GM12878 (cell line): ENCODE measurements around the gene SPON2. TPM values are rescaled to one million over a fixed set of nuclear protein-coding genes. Genes with fewer than 3 reads are reported as not detected.

Experiments
- ATAC-seq: fragments of 200-7000 bp; cut with Tn5 transposase; 3 replicates; pipeline ENCODE4 v1.9.1; 2020; ENCODE audit warnings: mild to moderate bottlenecking, moderate library complexity
- BruUV-seq: library from RNA; stranded (reverse); fragments of 400-500 nt; replicated peaks from 2 replicates; lab custom pipeline; 2021; lab: Mats Ljungman, UMichigan
- CTCF ChIA-PET: fragments of 300-600 bp; sonication (Branson Sonifier 250); formaldehyde crosslinking; extraction: SDS; loops from one replicate; lab custom pipeline; 2021; ENCODE audit warnings: inconsistent platforms; lab: Yijun Ruan, JAX
- POLR2A ChIA-PET: fragments of 350-600 bp; formaldehyde crosslinking; extraction: SDS; loops from one replicate; lab custom pipeline; 2021; ENCODE audit warnings: inconsistent platforms; lab: Charles Lee
- RAD21 ChIA-PET: fragments of 300-600 bp; sonication (Branson Sonifier 250); formaldehyde crosslinking; loops from one replicate; lab custom pipeline; 2023; ENCODE audit warnings: antibody characterized with exemption; ENCODE audit not compliant: unreplicated experiment; lab: Charles Lee
- SMC1A ChIA-PET: fragments of 300-600 bp; sonication (Branson Sonifier 250); formaldehyde crosslinking; loops from one replicate; lab custom pipeline; 2023; ENCODE audit not compliant: unreplicated experiment, uncharacterized antibody; lab: Charles Lee
- DNase-seq: peaks from one replicate; pipeline ENCODE4 v3.0.0-alpha.2; 2011; ENCODE audit warnings: low read depth, low spot score
- FAIRE-seq: peaks from 3 replicates; lab custom pipeline; 2011; peaks lifted over from hg19 to GRCh38; lab: Jason Lieb, UNC
- H2AFZ ChIP-seq: 2 replicates; pipeline ENCODE4 v1.6.0; 2011; ENCODE audit warnings: low read depth, low read length, control low read depth; ENCODE audit not compliant: control insufficient read depth
- H3K27ac ChIP-seq: 2 replicates; pipeline ENCODE4 v1.5.1; 2011; ENCODE audit warnings: control low read depth; ENCODE audit not compliant: control insufficient read depth, insufficient read depth
- H3K27me3 ChIP-seq, 2 experiments: replicated peaks in 1 of 2; 2 replicates each; pipeline versions ENCODE4 v1.6.0 to v1.6.1; 2011; ENCODE audit warnings: low read length in 1 of 2; ENCODE audit not compliant: control insufficient read depth in 2 of 2, insufficient read depth in 2 of 2
- H3K36me3 ChIP-seq, 2 experiments: 2 replicates each; pipeline ENCODE4 v1.5.1; 2011; ENCODE audit warnings: low read length in 1 of 2; ENCODE audit not compliant: control insufficient read depth in 2 of 2, insufficient read depth in 2 of 2
- H3K4me1 ChIP-seq: 2 replicates; pipeline ENCODE4 v1.6.1; 2011; ENCODE audit warnings: mild to moderate bottlenecking, low read length, moderate library complexity, mixed read lengths; ENCODE audit not compliant: control insufficient read depth, insufficient read depth
- H3K4me2 ChIP-seq: 2 replicates; pipeline ENCODE4 v1.6.0; 2011; ENCODE audit warnings: control low read depth; ENCODE audit not compliant: control insufficient read depth, insufficient read depth
- H3K4me3 ChIP-seq: fragments of 200-600 bp; sonication (generic); 2 replicates; pipeline ENCODE4 v1.5.1; 2016
- H3K79me2 ChIP-seq: 2 replicates; pipeline ENCODE4 v1.6.0; 2011; ENCODE audit warnings: low read length; ENCODE audit not compliant: control insufficient read depth, insufficient read depth
- H3K9ac ChIP-seq: 2 replicates; pipeline ENCODE4 v1.8.0; 2011; ENCODE audit warnings: low read length, control low read depth, mixed read lengths; ENCODE audit not compliant: control insufficient read depth, insufficient read depth
- H3K9me3 ChIP-seq: replicated peaks from 3 replicates; pipeline ENCODE4 v1.5.1; 2011; ENCODE audit warnings: mild to moderate bottlenecking, low read length; ENCODE audit not compliant: control insufficient read depth, insufficient read depth
- H4K20me1 ChIP-seq: 2 replicates; pipeline ENCODE4 v1.6.0; 2011; ENCODE audit not compliant: control insufficient read depth, insufficient read depth
- E4F1 ChIP-seq: fragments of 450-650 bp; IDR thresholded peaks from 2 replicates; pipeline ENCODE4 v1.6.1; 2018; ENCODE audit warnings: borderline replicate concordance, mild to moderate bottlenecking; ENCODE audit not compliant: partially characterized antibody
- HDAC2 ChIP-seq: fragments of 200-600 bp; sonication (generic); IDR thresholded peaks from 2 replicates; pipeline ENCODE4 v1.6.1; 2017
- NBN ChIP-seq: fragments of 450-650 bp; IDR thresholded peaks from 2 replicates; pipeline ENCODE4 v1.6.1; 2016
- NR2C2 ChIP-seq: IDR thresholded peaks from 2 replicates; pipeline ENCODE4 v1.6.1; 2011; ENCODE audit warnings: borderline replicate concordance, low read depth; ENCODE audit not compliant: control insufficient read depth, insufficient read length
- RBBP5 ChIP-seq: fragments of 200-600 bp; sonication (generic); conservative IDR thresholded peaks from 2 replicates; pipeline ENCODE4 v1.6.1; 2016
- RFX5 ChIP-seq: IDR thresholded peaks from 2 replicates; pipeline ENCODE4 v1.6.1; 2011; ENCODE audit warnings: low read depth, low read length, improper control_type of control experiment
- SREBF2 ChIP-seq: IDR thresholded peaks from 2 replicates; pipeline ENCODE4 v1.6.1; 2012; ENCODE audit warnings: mild to moderate bottlenecking, low read length
- SRF ChIP-seq, 2 experiments: IDR thresholded peaks; 2 replicates each; pipeline ENCODE4 v1.6.1; 2011; ENCODE audit warnings: low read depth in 2 of 2, low read length in 2 of 2, mild to moderate bottlenecking in 1 of 2, moderate library complexity in 1 of 2
- ZBTB33 ChIP-seq: fragments of 450-650 bp; IDR thresholded peaks from 2 replicates; pipeline ENCODE4 v1.6.1; 2017; ENCODE audit warnings: mild to moderate bottlenecking
- WGBS: methylation state at CpG from one replicate; pipeline ENCODE4 v1.1.6; 2016; ENCODE audit warnings: low lambda C conversion rate; ENCODE audit not compliant: insufficient replicate concordance, insufficient coverage; ENCODE audit errors: missing lambda C conversion rate; 5-methylcytosine and 5-hydroxymethylcytosine counted together
- in situ Hi-C: fragments of 300-500 bp; cut with MboI; formaldehyde crosslinking; loops from 9 replicates; pipeline ENCODE4 v1.14.3; 2018; ENCODE audit warnings: mixed read lengths
- intact Hi-C: fragments of 100-400 bp; cut with micrococcal nuclease; formaldehyde crosslinking; loops from one replicate; pipeline ENCODE4 v1.14.2; 2022; ENCODE audit not compliant: unreplicated experiment
- polyA plus RNA-seq, 11 experiments: library from polyadenylated mRNA; depleted of rRNA in 4 of 11; unstranded in 6 of 11; stranded (reverse) in 5 of 11; fragments of >200 nt; fragmentation: Nextera tagmentation in 4 of 11; fragmentation: Illumina TruSeq in 1 of 11; extraction: Ambion mirVana in 4 of 11; extraction: Trizol in 1 of 11; gene quantifications; 1 replicate in 1 of 11; 2 replicates in 10 of 11; pipeline versions ENCODE4 v1.2.1 to v1.2.3, GENCODE V29; 2011 to 2016; ENCODE audit warnings: inconsistent platforms in 2 of 11, missing spikeins in 2 of 11, low read depth in 1 of 11
- total RNA-seq, 4 experiments: library from RNA; depleted of rRNA in 3 of 4; stranded (reverse); fragments of >200 nt in 3 of 4; fragmentation: Illumina TruSeq in 1 of 4; extraction: Trizol in 1 of 4; gene quantifications; 2 replicates each; pipeline versions ENCODE4 v1.2.1 to v1.2.3, GENCODE V29; 2013 to 2021

SPON2 gene
- total and polyA plus RNA-seq, 10 of the 15 experiments (the other 5 are each of a cell fraction or from before 2014, with no cell fraction given): 1.1 to 11.2 (median 7.3) TPM

- no peak for DNase-seq
- CTCF ChIA-PET: no interaction called here
- intact Hi-C loops (no loop called here), in situ Hi-C loops (no loop called here)
- FAIRE-seq: no peak
- H3K27ac ChIP-seq: no peak overlapping the region
- no peaks in the 10 kb centered on the region for H3K79me2 ChIP-seq
- RAD21 ChIA-PET: no interaction called here
- SMC1A ChIA-PET: no interaction called here
- TF ChIP-seq SREBF2 (no peak), HDAC2 (no peak), E4F1 (no peak), NBN (no peak), SRF (IDR thresholded peaks at IDR 0.05; ENCODE audit: low read depth in 2 of 2, low read length in 2 of 2) (no peak), RFX5 (no peak), RBBP5 (no peak), ZBTB33 (no peak), NR2C2 (no peak)
- ATAC-seq: no peak
- H2AFZ ChIP-seq: no peak overlapping the region
- peaks cover 2% of the 10 kb centered on the region; the same call in 1 of the 3 replicates for H3K9me3 ChIP-seq
- H4K20me1 ChIP-seq: no peaks in the 10 kb centered on the region
- no peak overlapping the region for H3K9ac ChIP-seq
- no peak overlapping the region for H3K4me2 ChIP-seq
- H3K4me1 ChIP-seq: peaks cover 29% of the 10 kb centered on the region
- POLR2A ChIA-PET: no interaction called here
- peaks cover 0 to 5% of the 10 kb centered on the region in 2 experiments; a peak in 2 of 4 replicates for H3K36me3 ChIP-seq
- no peaks in the 10 kb centered on the region for H3K27me3 ChIP-seq
- no peak overlapping the region for H3K4me3 ChIP-seq
- BruUV-seq: no TSS peak
- 73% methylated on average over 19 of the region's 21 CpGs for WGBS
Observed at GRCh38 chr4:1206299-1207156, 34.1 kb upstream of the SPON2 start.
